ENCODE measurements around the gene CCDC112. TPM values are rescaled to one million over a fixed set of nuclear protein-coding genes. Genes with fewer than 3 reads are reported as not detected.

The CCDC112 gene
- 4.3 and 4.8 TPM in 2 replicates for total RNA-seq (2021)
- Bru-seq, nascent RNA = percentile 52 among the genes with signal in this experiment
- BruChase-seq, experiment 1, labeled RNA remaining after a 2-hour chase = percentile 49 among the genes with signal in this experiment
- percentile 48 among the genes with signal in this experiment for BruChase-seq, experiment 2, labeled RNA remaining after a 6-hour chase
- long read RNA-seq, partial matches to known transcripts = 1 of 9 reads
- long read RNA-seq, other reads (novel, unspliced or antisense) = 3 of 9 reads

GRCh38 chr5:115296124-115297022 lies at the start of gene CCDC112:
TSS of gene CCDC112 (minus strand) at chr5:115296654. CDS start at chr5:115296543, 111 bp downstream.
- Histone ChIP-seq H3K27ac (no peak within 1 kb of the TSS), H3K4me3 (peak within 1 kb of the TSS; percentile 94), H3K36me3 (ENCODE audit: low read depth) (no peaks in the 10 kb centered on the region), H3K4me2 (peak within 1 kb of the TSS; percentile 98), H2AFZ (peak within 1 kb of the TSS; percentile 97), H3K9me2 (ENCODE audit: insufficient read depth) (0 out of 2 replicates have a peak, but pooled peaks cover 3% of the 10 kb centered on the region), H3K27me3 (ENCODE audit: insufficient read depth, low read depth) (no peaks in the 10 kb centered on the region), H3K4me1 (replicated peaks; ENCODE audit: insufficient read depth) (peaks cover 10% of the 10 kb centered on the region), H3F3A (ENCODE audit: insufficient read depth, low read depth) (peaks cover 17% of the 10 kb centered on the region), H3K79me2 (ENCODE audit: low read depth) (peaks cover 18% of the 10 kb centered on the region; the same call in 1 of the 2 replicates), H4K20me1 (ENCODE audit: insufficient read depth) (no peaks in the 10 kb centered on the region), H3K9me3 (ENCODE audit: insufficient read depth, low read depth) (no peaks in the 10 kb centered on the region)
- ChIA-PET CTCF (interaction anchor here (0.6 kb wide), 2 partner anchors 34 to 278 kb away, joined by 7 to 16 read pairs; no protein-coding TSS in a partner anchor), POLR2A (ENCODE audit: unreplicated experiment) (interaction anchor here (0.6 to 0.8 kb wide), 3 partner anchors 38 to 255 kb away, joined by 3 to 8 read pairs (median 3); no protein-coding TSS in a partner anchor)
- TF ChIP-seq CTCF (conservative IDR thresholded peaks at IDR 0.05) (no peak), EZH2 (IDR thresholded peaks at IDR 0.05; ENCODE audit: low read depth) (no peak)
- BruUV-seq (replicated peaks) = no TSS peak
- intact Hi-C loops (cut with micrococcal nuclease; ENCODE audit: unreplicated experiment) = loop anchor here (2.0 to 5.0 kb wide), 2 partner anchors 34 to 330 kb away; partner anchors contain the start of genes PGGT1B and TMED7
- peak; percentile 56 to 85 for DNase-seq

- Histone ChIP-seq H3K4me2 (no peak overlapping the region), H3K36me3 (ENCODE audit: low read depth) (no peaks in the 10 kb centered on the region), H3K9me2 (ENCODE audit: insufficient read depth) (no peaks in the 10 kb centered on the region), H3F3A (ENCODE audit: insufficient read depth, low read depth) (peaks cover 29% of the 10 kb centered on the region), H2AFZ (no peak overlapping the region), H3K9me3 (ENCODE audit: insufficient read depth, low read depth) (0 out of 2 replicates have a peak, but pooled peaks cover 11% of the 10 kb centered on the region), H4K20me1 (ENCODE audit: insufficient read depth) (no peaks in the 10 kb centered on the region), H3K79me2 (ENCODE audit: low read depth) (no peaks in the 10 kb centered on the region), H3K4me1 (replicated peaks; ENCODE audit: insufficient read depth) (peaks cover 45% of the 10 kb centered on the region), H3K27ac (no peak overlapping the region), H3K4me3 (no peak overlapping the region), H3K27me3 (ENCODE audit: insufficient read depth, low read depth) (no peaks in the 10 kb centered on the region)
- POLR2A ChIA-PET (ENCODE audit: unreplicated experiment) = no interaction called here
- CTCF ChIA-PET = no interaction called here
- intact Hi-C loops (cut with micrococcal nuclease; ENCODE audit: unreplicated experiment) = no loop called here
- TF ChIP-seq EZH2 (IDR thresholded peaks at IDR 0.05; ENCODE audit: low read depth) = no peak
- TF ChIP-seq CTCF (conservative IDR thresholded peaks at IDR 0.05) = no peak
- DNase-seq = no peak
- BruUV-seq (replicated peaks) = no TSS peak
These were observed 48.9 kb upstream of the CCDC112 start for GRCh38 chr5:115345344-115345743.

- Histone ChIP-seq H3K4me1 (replicated peaks; ENCODE audit: insufficient read depth) (peaks cover 30% of the 10 kb centered on the region), H3K27me3 (ENCODE audit: insufficient read depth, low read depth) (no peaks in the 10 kb centered on the region), H2AFZ (peak overlapping the region; percentile 50; the same call in 1 of the 2 replicates), H3K79me2 (ENCODE audit: low read depth) (no peaks in the 10 kb centered on the region), H3K9me3 (ENCODE audit: insufficient read depth, low read depth) (0 out of 2 replicates have a peak, but pooled peaks cover 11% of the 10 kb centered on the region), H3F3A (ENCODE audit: insufficient read depth, low read depth) (peaks cover 15% of the 10 kb centered on the region), H3K9me2 (ENCODE audit: insufficient read depth) (no peaks in the 10 kb centered on the region), H3K27ac (peak overlapping the region; percentile 89), H3K36me3 (ENCODE audit: low read depth) (no peaks in the 10 kb centered on the region), H3K4me2 (peak overlapping the region; percentile 43), H3K4me3 (no peak overlapping the region), H4K20me1 (ENCODE audit: insufficient read depth) (no peaks in the 10 kb centered on the region)
- ChIA-PET POLR2A (ENCODE audit: unreplicated experiment) (no interaction called here), CTCF (no interaction called here)
- BruUV-seq (replicated peaks) = no TSS peak
- TF ChIP-seq EZH2 (IDR thresholded peaks at IDR 0.05; ENCODE audit: low read depth) = no peak
- no peak for TF ChIP-seq CTCF (conservative IDR thresholded peaks at IDR 0.05)
- DNase-seq = peak in 1 of 2 experiments; percentile 60
- intact Hi-C loops (cut with micrococcal nuclease; ENCODE audit: unreplicated experiment) = no loop called here
These were observed 47.4 kb upstream of the CCDC112 start for GRCh38 chr5:115343855-115344254.

Measured in PC-9 (cell line).